Measurements from ENCODE around the gene BLVRA. TPM values are rescaled to one million over a fixed set of nuclear protein-coding genes. Genes with fewer than 3 reads are reported as not detected.
"Not testable (repeated sequence)": the region's sequence is repeated elsewhere in the genome, so short reads cannot be mapped to it uniquely, and the experiment has no call there.

BLVRA gene
- total RNA-seq, 1 experiment from 2014 or later = 27.6 TPM

- H3K4me2 ChIP-seq (ENCODE audit: low read length) = no peak overlapping the region
- H3K79me2 ChIP-seq (ENCODE audit: low read length) = no peaks in the 10 kb centered on the region
- H3F3A ChIP-seq (ENCODE audit: low read length, unreplicated experiment) = no peaks in the 10 kb centered on the region
- no peaks in the 10 kb centered on the region for H3K9me3 ChIP-seq (ENCODE audit: low read length)
- no peak overlapping the region for H3K27ac ChIP-seq (ENCODE audit: low read length)
- CTCF ChIA-PET = no interaction called here
- H3K9me2 ChIP-seq (replicated peaks; ENCODE audit: low read length) = no peaks in the 10 kb centered on the region
- peaks cover 14% of the 10 kb centered on the region for H3K4me1 ChIP-seq (ENCODE audit: insufficient read depth, low read length)
- ATAC-seq = no peak
- H4K20me1 ChIP-seq (ENCODE audit: low read length) = no peaks in the 10 kb centered on the region
- no peak overlapping the region for H3K9ac ChIP-seq (ENCODE audit: low read length)
- DNase-seq = no peak
- no peaks in the 10 kb centered on the region for H3K27me3 ChIP-seq (ENCODE audit: low read length)
- no peak for TF ChIP-seq EZH2 (IDR thresholded peaks at IDR 0.05; ENCODE audit: low read length, unreplicated experiment)
- TF ChIP-seq EZH2phosphoT487 (IDR thresholded peaks at IDR 0.05; ENCODE audit: borderline replicate concordance, low read length) = no peak
- intact Hi-C loops (cut with micrococcal nuclease) = no loop called here
- no peak overlapping the region for H2AFZ ChIP-seq (ENCODE audit: low read length)
- POLR2A ChIA-PET (ENCODE audit: unreplicated experiment) = interaction anchor here (0.5 kb wide), 1 partner anchor 299 kb away, joined by 4 read pairs; no protein-coding TSS in a partner anchor
- no peak overlapping the region for H3K4me3 ChIP-seq (ENCODE audit: low read length)
- no peaks in the 10 kb centered on the region for H3K36me3 ChIP-seq (ENCODE audit: low read depth, low read length)
- no TSS peak for BruUV-seq (replicated peaks)
Measured at GRCh38 chr7:43784030-43784584, 25.6 kb downstream of the BLVRA start.

GRCh38 chr7:43784585-43785087 is 26.2 kb downstream of the BLVRA start:
- H3K27me3 ChIP-seq (ENCODE audit: low read length); CTCF ChIA-PET; BruUV-seq (replicated peaks); H3K27ac ChIP-seq (ENCODE audit: low read length); DNase-seq; H3F3A ChIP-seq (ENCODE audit: low read length, unreplicated experiment); H3K79me2 ChIP-seq (ENCODE audit: low read length); H3K36me3 ChIP-seq (ENCODE audit: low read depth, low read length); H3K4me3 ChIP-seq (ENCODE audit: low read length); H4K20me1 ChIP-seq (ENCODE audit: low read length); H3K9me3 ChIP-seq (ENCODE audit: low read length); H2AFZ ChIP-seq (ENCODE audit: low read length); intact Hi-C loops (cut with micrococcal nuclease); H3K9ac ChIP-seq (ENCODE audit: low read length); H3K9me2 ChIP-seq (replicated peaks; ENCODE audit: low read length): not testable (repeated sequence)
- POLR2A ChIA-PET (ENCODE audit: unreplicated experiment) = interaction anchor here (0.5 kb wide), 1 partner anchor 300 kb away, joined by 4 read pairs; no protein-coding TSS in a partner anchor
- Histone ChIP-seq H3K4me1 (ENCODE audit: insufficient read depth, low read length) (peaks cover 12% of the 10 kb centered on the region), H3K4me2 (ENCODE audit: low read length) (peak overlapping the region; percentile 27; the same call in 1 of the 2 replicates)
- peak; percentile 32 for ATAC-seq

- Histone ChIP-seq H3K79me2 (ENCODE audit: low read length) (no peaks in the 10 kb centered on the region), H4K20me1 (ENCODE audit: low read length) (no peaks in the 10 kb centered on the region), H3K27ac (ENCODE audit: low read length) (peak overlapping the region; percentile 13; the same call in 1 of the 2 replicates), H3K9me3 (ENCODE audit: low read length) (no peaks in the 10 kb centered on the region), H3K4me1 (ENCODE audit: insufficient read depth, low read length) (peaks cover 12% of the 10 kb centered on the region), H3K4me3 (ENCODE audit: low read length) (no peak overlapping the region), H3F3A (ENCODE audit: low read length, unreplicated experiment) (no peaks in the 10 kb centered on the region), H3K27me3 (ENCODE audit: low read length) (no peaks in the 10 kb centered on the region), H3K4me2 (ENCODE audit: low read length) (peak overlapping the region; percentile 27; the same call in 1 of the 2 replicates), H2AFZ (ENCODE audit: low read length) (no peak overlapping the region), H3K9ac (ENCODE audit: low read length) (no peak overlapping the region), H3K9me2 (replicated peaks; ENCODE audit: low read length) (no peaks in the 10 kb centered on the region), H3K36me3 (ENCODE audit: low read depth, low read length) (no peaks in the 10 kb centered on the region)
- no TSS peak for BruUV-seq (replicated peaks)
- TF ChIP-seq EZH2phosphoT487 (IDR thresholded peaks at IDR 0.05; ENCODE audit: borderline replicate concordance, low read length) (no peak), CTCF (conservative IDR thresholded peaks at IDR 0.05; ENCODE audit: low read depth, low read length) (no peak), EZH2 (IDR thresholded peaks at IDR 0.05; ENCODE audit: low read length, unreplicated experiment) (no peak)
- ATAC-seq (peak; percentile 96), DNase-seq (peak; percentile 67)
- intact Hi-C loops (cut with micrococcal nuclease) = no loop called here
- ChIA-PET POLR2A (ENCODE audit: unreplicated experiment) (no interaction called here), CTCF (no interaction called here)
Measured at GRCh38 chr7:43785420-43785819, 26.9 kb downstream of the BLVRA start.
